K562 (cell line): ENCODE data around the gene LIMS4. TPM values are rescaled to one million over a fixed set of nuclear protein-coding genes. Genes with fewer than 3 reads are reported as not detected.
"Not testable (repeated sequence)": the region's sequence is repeated elsewhere in the genome, so short reads cannot be mapped to it uniquely, and the experiment has no call there.

Experiments used
- ATAC-seq: fragments of 200-7000 bp; cut with Tn5 transposase; 3 replicates; pipeline ENCODE4 v1.9.1; 2020; ENCODE audit warnings: moderate library complexity
- BruUV-seq: library from RNA; stranded (reverse); fragments of 400-500 nt; replicated peaks from 2 replicates; lab custom pipeline; 2021; lab: Mats Ljungman, UMichigan
- CTCF ChIA-PET: fragments of 300-600 bp; formaldehyde crosslinking; extraction: SDS; loops from one replicate; lab custom pipeline; 2021; ENCODE audit warnings: low intra/inter-chr PET ratio; lab: Yijun Ruan, JAX
- POLR2A ChIA-PET: fragments of 300-600, 350-650 bp; sonication (Branson Sonifier 250); formaldehyde crosslinking; extraction: SDS; loops from one replicate; lab custom pipeline; 2021; ENCODE audit warnings: antibody characterized with exemption, inconsistent platforms; lab: Yijun Ruan, JAX
- DNase-seq, 4 experiments: peaks; one replicate each; pipeline versions ENCODE4 v3.0.0 to v3.0.0-alpha.2; 2011 to 2018; ENCODE audit warnings: low spot score in 3 of 4, mixed read lengths in 3 of 4; ENCODE audit errors: extremely low read depth in 1 of 4
- FAIRE-seq: peaks from 2 replicates; lab custom pipeline; 2011; peaks lifted over from hg19 to GRCh38; lab: Jason Lieb, UNC
- H2AFZ ChIP-seq: 2 replicates; pipeline ENCODE4 v1.6.0; 2011; ENCODE audit warnings: low read depth, low read length, control low read depth, inconsistent platforms
- H3K27ac ChIP-seq: fragments of 200-600 bp; 3 replicates; pipeline ENCODE4 v1.8.0; 2011; ENCODE audit warnings: low read depth, mild to moderate bottlenecking, control low read depth, inconsistent platforms, low read length, moderate library complexity, mixed read lengths; ENCODE audit errors: extremely low read depth
- H3K27me3 ChIP-seq, 2 experiments: fragments of 300-600 bp in 1 of 2; 2 replicates in 1 of 2; 3 replicates in 1 of 2; pipeline versions ENCODE4 v1.6.0 to v1.8.0; 2011; ENCODE audit warnings: inconsistent platforms in 2 of 2, low read length in 2 of 2, mild to moderate bottlenecking in 1 of 2, mixed read lengths in 1 of 2, moderate library complexity in 1 of 2; ENCODE audit not compliant: control insufficient read depth in 2 of 2, insufficient read depth in 2 of 2
- H3K36me3 ChIP-seq: fragments of 300-600 bp; 3 replicates; pipeline ENCODE4 v1.8.0; 2011; ENCODE audit warnings: mild to moderate bottlenecking, low read length, inconsistent platforms; ENCODE audit not compliant: control insufficient read depth, insufficient read depth
- H3K4me1 ChIP-seq, 2 experiments: fragments of 200-600 bp in 1 of 2; replicated peaks in 1 of 2; 2 replicates in 1 of 2; 3 replicates in 1 of 2; pipeline versions ENCODE4 v1.5.1 to v1.8.0; 2011; ENCODE audit warnings: inconsistent platforms in 2 of 2, low read length in 2 of 2, mild to moderate bottlenecking in 1 of 2, mixed read lengths in 1 of 2, moderate library complexity in 1 of 2; ENCODE audit not compliant: control insufficient read depth in 2 of 2, insufficient read depth in 2 of 2
- H3K4me2 ChIP-seq: 2 replicates; pipeline ENCODE4 v1.6.1; 2011; ENCODE audit warnings: low read length, control low read depth, inconsistent platforms, mixed read lengths; ENCODE audit not compliant: insufficient read depth
- H3K4me3 ChIP-seq: fragments of 200-600 bp; sonication (generic), shearing (Covaris generic); 2 replicates; pipeline ENCODE4 v1.5.1; 2016; ENCODE audit warnings: control low read depth, inconsistent platforms
- H3K79me2 ChIP-seq: fragments of 200-600 bp; 3 replicates; pipeline ENCODE4 v1.8.0; 2011; ENCODE audit warnings: low read length, inconsistent platforms; ENCODE audit not compliant: control insufficient read depth, insufficient read depth
- H3K9ac ChIP-seq, 2 experiments: 2 replicates each; pipeline versions ENCODE4 v1.6.0 to v1.6.1; 2011; ENCODE audit warnings: low read depth in 2 of 2, low read length in 2 of 2, control low read depth in 1 of 2, inconsistent platforms in 1 of 2, mild to moderate bottlenecking in 1 of 2, mixed read lengths in 1 of 2; ENCODE audit not compliant: insufficient read depth in 1 of 2
- H3K9me1 ChIP-seq: one replicate; pipeline ENCODE4 v1.6.0; 2011; ENCODE audit warnings: inconsistent platforms, mild to moderate bottlenecking, low read length, moderate library complexity; ENCODE audit not compliant: control insufficient read depth, insufficient read depth
- H3K9me3 ChIP-seq: replicated peaks from 2 replicates; pipeline ENCODE4 v1.5.1; 2011; ENCODE audit warnings: low read depth, low read length, inconsistent platforms; ENCODE audit not compliant: control insufficient read depth, insufficient read depth
- H4K20me1 ChIP-seq: replicated peaks from 2 replicates; pipeline ENCODE4 v1.6.1; 2011; ENCODE audit warnings: low read length, inconsistent platforms, mixed read lengths; ENCODE audit not compliant: control insufficient read depth, insufficient read depth
- WGBS: fragments of 100-300 bp; shearing (Covaris generic); methylation state at CpG from one replicate; pipeline ENCODE4 v1.1.6; 2016; ENCODE audit warnings: low coverage, mixed read lengths; ENCODE audit not compliant: insufficient coverage; ENCODE audit errors: missing lambda C conversion rate; 5-methylcytosine and 5-hydroxymethylcytosine counted together
- in situ Hi-C: fragments of 300-500 bp; cut with MboI; formaldehyde crosslinking; loops from 4 replicates; pipeline ENCODE4 v1.15.0; 2018; ENCODE audit warnings: inconsistent platforms, mixed read lengths
- intact Hi-C: fragments of 100-400 bp; cut with micrococcal nuclease; formaldehyde crosslinking; loops from 2 replicates; pipeline ENCODE4 v1.14.2; 2022
- polyA plus RNA-seq, 8 experiments: library from polyadenylated mRNA; depleted of rRNA in 4 of 8; stranded (reverse) in 5 of 8; unstranded in 3 of 8; fragments of >200 nt; fragmentation: Nextera tagmentation in 2 of 8; fragmentation: Illumina TruSeq in 1 of 8; extraction: Ambion mirVana in 2 of 8; extraction: Trizol in 1 of 8; gene quantifications; 2 replicates each; pipeline versions ENCODE4 v1.2.1 to v1.2.3, GENCODE V29; 2011 to 2014; ENCODE audit warnings: inconsistent platforms in 1 of 8, missing spikeins in 1 of 8
- total RNA-seq, 7 experiments: library from RNA; depleted of rRNA in 6 of 7; stranded (reverse); fragments of >200 nt in 6 of 7; fragmentation: Illumina TruSeq in 2 of 7; extraction: Trizol in 2 of 7; gene quantifications; 2 replicates each; pipeline versions ENCODE4 v1.2.1 to v1.2.3, GENCODE V29; 2011 to 2021; ENCODE audit warnings: low replicate concordance in 1 of 7

Gene LIMS4
- total and polyA plus RNA-seq, 9 of the 15 experiments (the other 6 are each of a cell fraction or from before 2014, with no cell fraction given) = 0.49 to 2.6 (median 1.3) TPM; not detected in 2

GRCh38 chr2:110462458-110462857 lies 10.2 kb downstream of the LIMS4 start:
- in situ Hi-C loops = loop anchor here (5.0 kb wide), 1 partner anchor 1795 kb away; no protein-coding TSS in a partner anchor

DNA sequence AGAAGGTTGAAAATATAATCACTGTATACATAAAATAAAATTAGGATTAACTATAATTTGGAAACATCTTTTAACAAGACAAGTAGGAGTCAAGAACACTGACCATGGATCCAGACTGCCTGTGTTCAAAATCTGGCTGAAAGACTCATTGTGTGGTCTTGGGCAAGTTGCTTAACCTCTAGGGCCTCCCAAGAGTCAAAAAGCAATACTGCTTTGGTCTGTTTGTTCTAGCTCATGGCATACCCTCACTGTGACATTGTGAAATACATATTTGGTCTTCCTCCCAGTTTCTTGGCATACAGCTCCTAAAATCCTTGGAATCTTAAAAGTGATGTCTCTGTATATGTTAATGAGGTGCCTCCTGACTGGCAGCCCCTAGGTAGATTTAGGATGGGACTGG lies 12.3 kb downstream of the LIMS4 start:
- POLR2A ChIA-PET, H3K9me3 ChIP-seq, intact Hi-C loops, H3K4me3 ChIP-seq, FAIRE-seq, DNase-seq, ATAC-seq, H3K9me1 ChIP-seq, H3K4me2 ChIP-seq, H3K4me1 ChIP-seq, CTCF ChIA-PET, H3K27me3 ChIP-seq, H3K36me3 ChIP-seq, H3K27ac ChIP-seq, H3K79me2 ChIP-seq, BruUV-seq, H4K20me1 ChIP-seq, H3K9ac ChIP-seq, H2AFZ ChIP-seq: not testable (repeated sequence)
- in situ Hi-C loops = loop anchor here (5.0 kb wide), 1 partner anchor 1793 kb away; no protein-coding TSS in a partner anchor

More at GRCh38 chr2:110462458-110462857, 10.2 kb downstream of the LIMS4 start:
- H3K27ac ChIP-seq, H3K4me2 ChIP-seq, POLR2A ChIA-PET, H2AFZ ChIP-seq, H3K9me3 ChIP-seq, H3K4me3 ChIP-seq, H3K9ac ChIP-seq, H3K36me3 ChIP-seq, FAIRE-seq, ATAC-seq, CTCF ChIA-PET, H3K27me3 ChIP-seq, H3K4me1 ChIP-seq, H3K79me2 ChIP-seq, H3K9me1 ChIP-seq, H4K20me1 ChIP-seq, BruUV-seq, DNase-seq, intact Hi-C loops: not testable (repeated sequence)
- WGBS = no CpG with 5 or more reads among the region's 2 CpGs

- POLR2A ChIA-PET, H3K9me3 ChIP-seq, H3K9me1 ChIP-seq, H3K27me3 ChIP-seq, DNase-seq, CTCF ChIA-PET, H3K27ac ChIP-seq, H3K9ac ChIP-seq, H4K20me1 ChIP-seq, ATAC-seq, in situ Hi-C loops, FAIRE-seq, H3K36me3 ChIP-seq, H2AFZ ChIP-seq, BruUV-seq, H3K4me1 ChIP-seq, H3K4me2 ChIP-seq, intact Hi-C loops, H3K79me2 ChIP-seq, H3K4me3 ChIP-seq: not testable (repeated sequence)
- WGBS = no CpG with 5 or more reads among the region's 2 CpGs
Observed at GRCh38 chr2:110457214-110457590, 15.4 kb downstream of the LIMS4 start.
